Spleen (tissue), 11 donors: ENCODE measurements around the gene CDC25B. TPM values are rescaled to one million over a fixed set of nuclear protein-coding genes. Genes with fewer than 3 reads are reported as not detected.
A peak's percentile ranks its signal among the peaks of the same experiment; 100 is the strongest.

Experiments
- DNase-seq: peaks from one replicate; pipeline ENCODE4 v3.0.0-alpha.2; 2020
- H3K27ac ChIP-seq, 8 donors: fragments of 200-600 bp; sonication (generic) in 7 of 8; 1 replicate in 4 of 8; 2 replicates in 4 of 8; pipeline versions ENCODE4 v1.5.0 to v1.8.0; 2016 to 2021; ENCODE audit warnings: inconsistent platforms in 4 of 8, mild to moderate bottlenecking in 4 of 8, moderate library complexity in 1 of 8
- H3K27me3 ChIP-seq, 7 donors: fragments of 200-600 bp; sonication (generic) in 6 of 7; replicated peaks in 1 of 7; 1 replicate in 4 of 7; 2 replicates in 3 of 7; pipeline versions ENCODE4 v1.5.0 to v1.8.0; 2016 to 2021; ENCODE audit warnings: inconsistent platforms in 3 of 7, mild to moderate bottlenecking in 1 of 7
- H3K36me3 ChIP-seq, 6 donors: fragments of 200-600 bp; sonication (generic) in 5 of 6; 1 replicate in 4 of 6; 2 replicates in 2 of 6; pipeline versions ENCODE4 v1.5.0 to v1.8.0; 2016 to 2021; ENCODE audit warnings: inconsistent platforms in 2 of 6
- H3K4me1 ChIP-seq, 6 donors: fragments of 200-600 bp; sonication (generic) in 5 of 6; 1 replicate in 3 of 6; 2 replicates in 3 of 6; pipeline versions ENCODE4 v1.5.0 to v1.8.0; 2016 to 2021; ENCODE audit warnings: inconsistent platforms in 3 of 6
- H3K4me3 ChIP-seq, 8 donors: fragments of 200-600 bp; sonication (generic) in 7 of 8; 1 replicate in 4 of 8; 2 replicates in 4 of 8; pipeline versions ENCODE4 v1.5.0 to v1.8.0; 2016 to 2021; ENCODE audit warnings: inconsistent platforms in 4 of 8, mild to moderate bottlenecking in 4 of 8, moderate library complexity in 2 of 8
- H3K9me3 ChIP-seq, 8 donors: fragments of 200-600 bp; sonication (generic) in 7 of 8; 1 replicate in 4 of 8; 2 replicates in 4 of 8; pipeline versions ENCODE4 v1.5.0 to v1.8.0; 2016 to 2021; ENCODE audit warnings: inconsistent platforms in 4 of 8
- POLR2A ChIP-seq, 3 donors: fragments of 450-650 bp; IDR thresholded peaks; one replicate each; pipeline ENCODE4 v1.5.1; 2017; ENCODE audit warnings: antibody characterized with exemption in 3 of 3, mild to moderate bottlenecking in 1 of 3
- POLR2AphosphoS5 ChIP-seq, 3 donors: sonication (generic); formaldehyde crosslinking; IDR thresholded peaks; one replicate each; pipeline ENCODE4 v1.5.1; 2017; ENCODE audit warnings: antibody characterized with exemption in 3 of 3
- WGBS, 5 donors: extraction: QIAGEN DNeasy Blood & Tissue Kit in 3 of 5; methylation state at CpG; one replicate each; pipeline versions ENCODE4 v1.1.5 to v1.1.7; 2013 to 2018; 5-methylcytosine and 5-hydroxymethylcytosine counted together
- intact Hi-C: fragments of 100-400 bp; cut with DNase I; formaldehyde crosslinking; loops from one replicate; pipeline ENCODE4 v1.15.0; 2023; ENCODE audit warnings: low total_unique reads
- polyA plus RNA-seq, 3 donors: library from polyadenylated mRNA; stranded (reverse); fragments of 200-250 nt; gene quantifications; one replicate each; pipeline ENCODE4 v1.2.1, GENCODE V29; 2013
- total RNA-seq, 7 donors: library from RNA; depleted of rRNA in 3 of 7; stranded (reverse); fragments of >200 nt in 3 of 7; fragmentation: NEBNext Ultra II Directional in 4 of 7; extraction: Animal tissue kit (Norgen Biotek cat#: 25700) in 4 of 7; gene quantifications; one replicate each; pipeline versions ENCODE4 v1.1.0 to v1.2.1, GENCODE V29; 2016 to 2021
- TF ChIP-seq, protein P1 (sequence below), 11 experiments: fragments of 200-600 bp in 7 of 11; fragments of 450-650 bp in 4 of 11; sonication (generic) in 4 of 11; IDR thresholded peaks in 8 of 11; conservative IDR thresholded peaks in 3 of 11; 1 replicate in 7 of 11; 2 replicates in 4 of 11; pipeline versions ENCODE4 v1.4.0 to v1.8.0; 2016 to 2021; ENCODE audit warnings: antibody characterized with exemption in 11 of 11, inconsistent platforms in 4 of 11, mild to moderate bottlenecking in 1 of 11
- donor health status: healthy with polysubstance abuse.
- donor health status: DM: no; HTN: no; CAD: no; lungs with moderate emphysema.
- donor health status: DM: no; HTN: no; CAD: no.
- donor health status: Bipolar disorder and iron deficiency.
- donor health status: healthy.
- donor health status: DM: no; HTN: no; CAD: no.
- donor health status: DM: yes; HTN: yes; CAD: no.

The CDC25B gene
- total and polyA plus RNA-seq, 10 donors = 22.8 to 67.7 (median 50.9) TPM

DNA sequence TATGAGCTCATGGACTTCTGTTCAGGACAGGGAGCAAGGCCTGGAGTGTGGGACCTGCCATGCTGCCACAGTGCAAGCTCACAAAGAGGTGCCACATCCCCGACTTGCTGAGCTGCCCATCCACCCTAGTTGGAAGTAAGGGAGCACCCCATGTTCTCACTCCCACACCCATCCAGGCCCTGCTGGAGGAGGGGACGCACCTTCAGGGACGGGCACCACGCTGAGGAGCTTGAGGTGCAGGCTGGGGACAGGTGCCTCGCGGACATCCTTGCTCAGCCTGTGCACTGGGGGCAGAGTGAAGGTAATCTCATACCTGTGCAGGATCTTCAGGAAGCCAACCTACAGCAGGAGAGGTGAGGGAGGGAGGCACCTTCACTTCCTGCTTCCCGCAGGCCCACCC, 40.8 kb upstream of the CDC25B start:
- 80 to 100% (median 87%) methylated on average over 2 to 7 of the region's 7 CpGs for WGBS, 5 donors
- no peaks in the 10 kb centered on the region for H3K27me3 ChIP-seq
- peaks cover 0 to 62% (median 31%) of the 10 kb centered on the region in 6 donors for H3K4me1 ChIP-seq
- peak; percentile 19 to 62 (median 59) for TF ChIP-seq POLR2AphosphoS5 (IDR thresholded peaks at IDR 0.05)
- TF ChIP-seq, protein P1, sequence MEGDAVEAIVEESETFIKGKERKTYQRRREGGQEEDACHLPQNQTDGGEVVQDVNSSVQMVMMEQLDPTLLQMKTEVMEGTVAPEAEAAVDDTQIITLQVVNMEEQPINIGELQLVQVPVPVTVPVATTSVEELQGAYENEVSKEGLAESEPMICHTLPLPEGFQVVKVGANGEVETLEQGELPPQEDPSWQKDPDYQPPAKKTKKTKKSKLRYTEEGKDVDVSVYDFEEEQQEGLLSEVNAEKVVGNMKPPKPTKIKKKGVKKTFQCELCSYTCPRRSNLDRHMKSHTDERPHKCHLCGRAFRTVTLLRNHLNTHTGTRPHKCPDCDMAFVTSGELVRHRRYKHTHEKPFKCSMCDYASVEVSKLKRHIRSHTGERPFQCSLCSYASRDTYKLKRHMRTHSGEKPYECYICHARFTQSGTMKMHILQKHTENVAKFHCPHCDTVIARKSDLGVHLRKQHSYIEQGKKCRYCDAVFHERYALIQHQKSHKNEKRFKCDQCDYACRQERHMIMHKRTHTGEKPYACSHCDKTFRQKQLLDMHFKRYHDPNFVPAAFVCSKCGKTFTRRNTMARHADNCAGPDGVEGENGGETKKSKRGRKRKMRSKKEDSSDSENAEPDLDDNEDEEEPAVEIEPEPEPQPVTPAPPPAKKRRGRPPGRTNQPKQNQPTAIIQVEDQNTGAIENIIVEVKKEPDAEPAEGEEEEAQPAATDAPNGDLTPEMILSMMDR (IDR thresholded peaks at IDR 0.05 in 8 of 11, conservative IDR thresholded peaks at IDR 0.05 in 3 of 11) = no peak
- no peak overlapping the region for H3K4me3 ChIP-seq
- no peak overlapping the region for H3K27ac ChIP-seq
- intact Hi-C loops = no loop called here
- H3K36me3 ChIP-seq = peaks cover 0 to 93% (median 10%) of the 10 kb centered on the region in 6 donors
- no peak for DNase-seq
- no peaks in the 10 kb centered on the region for H3K9me3 ChIP-seq

DNA sequence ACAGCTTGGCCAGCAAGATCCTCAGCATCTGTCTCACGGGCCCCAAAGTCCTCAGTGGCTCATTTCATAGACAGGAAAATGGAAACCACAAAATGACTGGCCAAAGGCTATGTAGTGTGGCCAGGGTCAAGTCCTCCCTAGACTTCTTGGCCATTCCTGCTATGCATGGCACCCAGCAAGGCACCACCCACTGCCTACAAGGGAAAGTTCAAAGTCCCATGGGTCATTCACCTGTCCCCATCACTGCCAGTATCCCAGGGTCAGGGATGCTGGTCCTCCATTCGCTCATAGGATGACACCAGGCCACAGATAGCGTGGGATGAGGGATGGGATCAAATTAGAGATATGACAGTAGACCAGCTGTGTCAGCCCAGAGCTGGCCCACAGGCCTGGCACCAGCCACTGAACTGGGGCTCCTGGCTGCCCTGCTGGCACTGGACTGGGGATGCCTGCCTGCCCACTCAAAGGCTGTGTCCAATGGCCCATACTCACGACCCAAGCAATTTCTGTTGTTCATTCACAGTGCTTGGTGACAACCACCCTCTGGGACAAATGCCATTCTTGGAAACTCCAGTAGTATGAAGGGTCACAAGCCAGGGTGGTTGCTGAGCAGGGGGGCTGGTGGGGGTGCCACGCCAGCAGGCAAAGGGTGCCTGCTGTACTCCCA, 40.2 kb upstream of the CDC25B start:
- 80 to 90% (median 88%) methylated on average over 3 to 5 of the region's 5 CpGs for WGBS, 5 donors
- H3K4me1 ChIP-seq = peaks cover 0 to 69% (median 33%) of the 10 kb centered on the region in 6 donors
- H3K4me3 ChIP-seq = no peak overlapping the region
- peaks cover 0 to 93% (median 9%) of the 10 kb centered on the region in 6 donors for H3K36me3 ChIP-seq
- TF ChIP-seq POLR2AphosphoS5 (IDR thresholded peaks at IDR 0.05) (no peak), POLR2A (IDR thresholded peaks at IDR 0.05) (no peak)
- TF ChIP-seq, protein P1 (IDR thresholded peaks at IDR 0.05 in 8 of 11, conservative IDR thresholded peaks at IDR 0.05 in 3 of 11) = no peak
- no peak for DNase-seq
- no peaks in the 10 kb centered on the region for H3K27me3 ChIP-seq
- intact Hi-C loops = no loop called here
- no peak overlapping the region for H3K27ac ChIP-seq
- no peaks in the 10 kb centered on the region for H3K9me3 ChIP-seq

DNA sequence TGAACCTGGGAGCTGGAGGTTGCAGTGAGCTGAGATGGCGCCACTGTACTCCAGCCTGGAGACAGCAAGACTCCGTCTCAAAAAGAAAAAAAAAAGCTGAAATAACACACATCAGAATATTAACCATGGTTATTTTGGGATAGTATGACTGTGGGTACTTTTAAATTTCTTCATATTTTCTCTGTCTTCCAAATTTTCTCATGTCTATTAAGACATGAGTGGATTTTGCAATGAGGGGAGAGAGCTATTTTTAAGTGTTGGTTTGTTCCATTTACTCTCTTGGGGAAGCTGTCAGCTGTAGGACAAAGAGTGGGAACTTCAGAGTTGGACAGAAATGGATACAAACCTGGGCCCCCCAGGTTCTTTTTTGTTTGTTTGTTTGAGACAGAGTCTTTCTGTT, 38.8 kb upstream of the CDC25B start:
- Histone ChIP-seq H3K27me3 (no peaks in the 10 kb centered on the region), H3K4me3 (no peak overlapping the region), H3K27ac (peak overlapping the region in 4 of 8 donors; percentile 61 to 73 (median 70)), H3K36me3 (peaks cover 0 to 93% (median 5%) of the 10 kb centered on the region in 6 donors), H3K4me1 (peaks cover 0 to 70% (median 24%) of the 10 kb centered on the region in 6 donors), H3K9me3 (no peaks in the 10 kb centered on the region)
- 74 to 86% (median 78%) methylated on average over 2 of the region's 2 CpGs for WGBS, 5 donors
- DNase-seq = no peak
- intact Hi-C loops = no loop called here
- TF ChIP-seq POLR2AphosphoS5 (IDR thresholded peaks at IDR 0.05) (no peak), POLR2A (IDR thresholded peaks at IDR 0.05) (no peak)

DNA sequence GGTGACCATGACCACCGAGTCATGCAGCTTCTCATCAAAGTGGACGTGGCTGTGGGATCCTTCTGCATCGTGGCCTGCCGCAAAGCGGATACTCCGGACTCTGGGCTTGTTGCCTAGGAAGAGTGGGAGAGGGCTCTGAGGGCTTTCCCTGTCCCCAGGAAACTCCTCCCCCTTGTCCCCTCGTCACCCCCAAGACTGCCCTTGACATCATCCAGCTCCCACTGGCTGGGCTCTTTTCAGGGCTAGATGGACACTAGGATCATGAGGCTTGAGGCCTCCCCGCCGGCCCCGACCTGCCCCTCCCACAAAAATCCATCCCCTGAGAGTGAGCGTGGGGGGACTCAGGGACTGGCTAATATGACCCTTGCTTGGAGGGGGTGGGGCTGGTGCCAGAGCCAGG, 37.5 kb upstream of the CDC25B start:
- DNase-seq = no peak
- TF ChIP-seq, protein P1 (IDR thresholded peaks at IDR 0.05 in 8 of 11, conservative IDR thresholded peaks at IDR 0.05 in 3 of 11) = no peak
- peak in 1 of 3 donors; percentile 62 for TF ChIP-seq POLR2AphosphoS5 (IDR thresholded peaks at IDR 0.05)
- 67 to 89% (median 75%) methylated on average over 9 to 11 of the region's 11 CpGs for WGBS, 5 donors
- Histone ChIP-seq H3K36me3 (peaks cover 0 to 87% (median 5%) of the 10 kb centered on the region in 6 donors), H3K4me3 (no peak overlapping the region), H3K4me1 (peaks cover 0 to 69% (median 15%) of the 10 kb centered on the region in 6 donors), H3K27ac (peak overlapping the region in 7 of 8 donors; percentile 15 to 73 (median 67)), H3K27me3 (no peaks in the 10 kb centered on the region), H3K9me3 (no peaks in the 10 kb centered on the region)
- intact Hi-C loops = no loop called here
